Left lung (tissue), 10 donors: ENCODE results near the gene MYO1C. TPM values are rescaled to one million over a fixed set of nuclear protein-coding genes. Genes with fewer than 3 reads are reported as not detected.
A peak's percentile ranks its signal among the peaks of the same experiment; 100 is the strongest.

ENCODE experiments used
- ATAC-seq: fragments of 200-7000 bp; cut with Tn5 transposase; one replicate; pipeline ENCODE4 v1.9.1; 2020; ENCODE audit warnings: moderate library complexity
- DNase-seq, 4 donors: peaks; one replicate each; pipeline ENCODE4 v3.0.0-alpha.2; 2013 to 2020
- H3K27ac ChIP-seq, 2 donors: fragments of 200-600 bp; sonication (generic) in 1 of 2; one replicate each; pipeline versions ENCODE4 v1.5.0 to v1.8.0; 2020 to 2021
- H3K27me3 ChIP-seq, 2 donors: fragments of 200-600 bp; sonication (generic) in 1 of 2; one replicate each; pipeline versions ENCODE4 v1.5.0 to v1.8.0; 2020 to 2021
- H3K36me3 ChIP-seq, 2 donors: fragments of 200-600 bp; sonication (generic) in 1 of 2; one replicate each; pipeline versions ENCODE4 v1.5.0 to v1.8.0; 2020 to 2021
- H3K4me1 ChIP-seq, 2 donors: fragments of 200-600 bp; one replicate each; pipeline ENCODE4 v1.8.0; 2021
- H3K4me3 ChIP-seq, 2 donors: fragments of 200-600 bp; sonication (generic) in 1 of 2; one replicate each; pipeline versions ENCODE4 v1.5.0 to v1.8.0; 2020 to 2021; ENCODE audit warnings: mild to moderate bottlenecking in 1 of 2
- H3K9me3 ChIP-seq, 2 donors: fragments of 200-600 bp; sonication (generic) in 1 of 2; one replicate each; pipeline versions ENCODE4 v1.5.0 to v1.8.0; 2020 to 2021
- intact Hi-C, 2 donors: fragments of 100-400 bp; cut with DNase I; formaldehyde crosslinking; loops; one replicate each; pipeline versions ENCODE4 v1.11.2 to v1.14.2; 2022
- polyA plus RNA-seq, 6 donors: library from polyadenylated mRNA; unstranded; fragments of 120-200 nt; gene quantifications; one replicate each; pipeline ENCODE4 v1.2.1, GENCODE V29; 2013; ENCODE audit not compliant: insufficient read length in 6 of 6
- total RNA-seq, 2 donors: library from RNA; stranded (reverse); fragmentation: NEBNext Ultra II Directional; extraction: Animal tissue kit (Norgen Biotek cat#: 25700); gene quantifications; one replicate each; pipeline ENCODE4 v1.2.1, GENCODE V29; 2021
- TF ChIP-seq, protein P1 (sequence below), 2 donors: fragments of 200-600 bp; sonication (generic) in 1 of 2; IDR thresholded peaks; one replicate each; pipeline versions ENCODE4 v1.5.0 to v1.8.0; 2021; ENCODE audit warnings: antibody characterized with exemption in 2 of 2
- donor health status: DM: no; HTN: yes; CAD: no.
- donor health status: DM: no; HTN: no; CAD: no.

Gene MYO1C
- total and polyA plus RNA-seq, 8 donors = 65.5 to 282 (median 80.7) TPM

DNA sequence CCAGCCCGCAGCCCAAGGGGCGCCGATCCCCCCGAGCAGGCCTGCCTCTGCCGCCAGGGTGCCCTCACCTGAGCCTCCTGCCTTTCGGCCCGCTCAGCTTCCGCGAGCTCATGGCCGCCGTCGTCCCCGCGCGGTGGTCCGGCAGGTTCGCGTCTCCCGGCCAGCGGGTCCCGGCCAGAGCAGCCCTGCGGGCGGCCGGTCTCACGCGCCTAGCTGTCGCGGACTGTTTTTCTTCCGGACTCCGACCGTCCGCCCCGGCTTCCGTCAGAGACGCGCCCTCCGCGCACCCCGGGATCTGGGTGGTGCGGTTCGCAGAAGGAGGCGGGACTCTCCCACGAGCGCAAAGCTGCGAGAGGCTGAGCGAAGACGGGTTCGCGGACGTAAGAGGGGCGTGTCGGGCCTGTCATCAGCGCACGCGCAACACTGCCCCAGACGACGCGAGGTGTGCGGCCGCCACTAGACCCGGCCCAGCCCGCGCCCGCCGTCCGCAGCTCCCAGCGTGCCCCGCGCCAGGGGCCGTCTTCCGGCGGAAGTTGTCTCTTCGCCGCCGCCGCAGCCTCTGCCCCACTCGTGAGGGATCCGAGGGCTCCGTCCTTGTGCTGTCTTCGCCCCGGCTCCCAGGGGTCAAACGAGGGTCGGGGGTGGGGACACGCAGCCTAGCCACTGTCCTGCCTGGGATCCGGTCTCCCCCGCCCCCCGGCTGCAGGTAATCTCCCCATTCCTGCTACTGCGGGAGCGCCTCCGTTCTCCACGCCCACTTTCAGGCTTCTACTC is 24.1 kb upstream of the MYO1C start, which contains the start of gene INPP5K:
Gene INPP5K, minus strand, starts transcription at position 225 of the 774 bp plus-strand sequence. Its CDS starts 113 bp downstream, at position 112.
- ATAC-seq (peak; percentile 94), DNase-seq (peak; percentile 97 to 99 (median 99))
- H3K36me3 ChIP-seq = peaks cover 0 to 53% of the 10 kb centered on the region in 2 donors
- H3K27me3 ChIP-seq = no peaks in the 10 kb centered on the region
- H3K9me3 ChIP-seq = no peaks in the 10 kb centered on the region
- TF ChIP-seq, protein P1, sequence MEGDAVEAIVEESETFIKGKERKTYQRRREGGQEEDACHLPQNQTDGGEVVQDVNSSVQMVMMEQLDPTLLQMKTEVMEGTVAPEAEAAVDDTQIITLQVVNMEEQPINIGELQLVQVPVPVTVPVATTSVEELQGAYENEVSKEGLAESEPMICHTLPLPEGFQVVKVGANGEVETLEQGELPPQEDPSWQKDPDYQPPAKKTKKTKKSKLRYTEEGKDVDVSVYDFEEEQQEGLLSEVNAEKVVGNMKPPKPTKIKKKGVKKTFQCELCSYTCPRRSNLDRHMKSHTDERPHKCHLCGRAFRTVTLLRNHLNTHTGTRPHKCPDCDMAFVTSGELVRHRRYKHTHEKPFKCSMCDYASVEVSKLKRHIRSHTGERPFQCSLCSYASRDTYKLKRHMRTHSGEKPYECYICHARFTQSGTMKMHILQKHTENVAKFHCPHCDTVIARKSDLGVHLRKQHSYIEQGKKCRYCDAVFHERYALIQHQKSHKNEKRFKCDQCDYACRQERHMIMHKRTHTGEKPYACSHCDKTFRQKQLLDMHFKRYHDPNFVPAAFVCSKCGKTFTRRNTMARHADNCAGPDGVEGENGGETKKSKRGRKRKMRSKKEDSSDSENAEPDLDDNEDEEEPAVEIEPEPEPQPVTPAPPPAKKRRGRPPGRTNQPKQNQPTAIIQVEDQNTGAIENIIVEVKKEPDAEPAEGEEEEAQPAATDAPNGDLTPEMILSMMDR (IDR thresholded peaks at IDR 0.05) = no peak
- intact Hi-C loops = loop anchor here in 1 of 2 donors (10.0 kb wide), 2 partner anchors 172 to 242 kb away; partner anchors contain the start of genes BHLHA9 and TRARG1
- H3K4me3 ChIP-seq = peak within 1 kb of the TSS; percentile 76 to 94
- peaks cover 22 to 57% of the 10 kb centered on the region in 2 donors for H3K4me1 ChIP-seq
- peak within 1 kb of the TSS; percentile 88 to 95 for H3K27ac ChIP-seq

DNA sequence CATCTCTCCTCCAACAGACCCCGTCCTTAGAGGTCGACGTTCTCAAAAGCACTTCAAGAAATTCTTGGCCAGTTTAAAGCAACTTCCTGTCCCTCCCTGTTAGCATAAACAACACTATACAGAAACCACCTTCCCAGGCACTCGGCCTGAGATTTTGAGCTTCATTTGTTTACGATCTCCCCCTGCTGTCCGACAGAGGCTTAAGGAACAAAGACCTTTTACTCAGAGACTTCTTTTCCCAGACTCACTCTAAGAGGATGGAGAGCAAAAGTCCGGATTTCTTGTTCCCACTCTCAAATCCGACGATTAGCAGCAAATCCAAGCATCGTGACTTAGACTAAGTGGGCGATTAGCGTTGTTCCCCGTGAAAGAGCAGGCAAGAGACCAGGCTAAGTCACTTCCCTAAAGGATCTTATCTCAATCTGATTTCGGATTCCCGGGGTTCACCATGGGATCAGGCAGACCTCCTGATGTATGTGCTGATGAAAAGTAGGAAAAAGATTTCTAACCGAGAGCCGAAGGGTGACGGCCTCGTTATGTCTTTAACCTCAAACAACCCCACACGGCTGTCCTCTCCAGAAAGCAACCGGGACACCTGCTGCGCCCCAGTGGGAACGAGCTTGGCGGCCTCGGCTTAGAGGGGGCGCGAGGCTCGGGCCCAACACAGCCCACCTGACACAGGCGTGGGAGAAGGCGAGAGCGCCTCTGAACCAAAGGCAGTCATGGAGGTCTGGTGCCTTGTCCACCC is 23.3 kb upstream of the MYO1C start:
- Histone ChIP-seq H3K27ac (peak overlapping the region; percentile 88 to 95), H3K36me3 (peaks cover 0 to 45% of the 10 kb centered on the region in 2 donors), H3K4me3 (peak overlapping the region; percentile 52 to 94), H3K9me3 (no peaks in the 10 kb centered on the region), H3K27me3 (no peaks in the 10 kb centered on the region), H3K4me1 (peaks cover 29 to 65% of the 10 kb centered on the region in 2 donors)
- ATAC-seq = peak; percentile 67
- TF ChIP-seq, protein P1 (IDR thresholded peaks at IDR 0.05) = peak; percentile 47 to 54
- intact Hi-C loops = loop anchor here in 1 of 2 donors (2.0 to 10.0 kb wide), 3 partner anchors 21 to 241 kb away; partner anchors contain the start of genes BHLHA9 and TRARG1
- DNase-seq = peak in 3 of 4 donors; percentile 53 to 89 (median 71)

DNA sequence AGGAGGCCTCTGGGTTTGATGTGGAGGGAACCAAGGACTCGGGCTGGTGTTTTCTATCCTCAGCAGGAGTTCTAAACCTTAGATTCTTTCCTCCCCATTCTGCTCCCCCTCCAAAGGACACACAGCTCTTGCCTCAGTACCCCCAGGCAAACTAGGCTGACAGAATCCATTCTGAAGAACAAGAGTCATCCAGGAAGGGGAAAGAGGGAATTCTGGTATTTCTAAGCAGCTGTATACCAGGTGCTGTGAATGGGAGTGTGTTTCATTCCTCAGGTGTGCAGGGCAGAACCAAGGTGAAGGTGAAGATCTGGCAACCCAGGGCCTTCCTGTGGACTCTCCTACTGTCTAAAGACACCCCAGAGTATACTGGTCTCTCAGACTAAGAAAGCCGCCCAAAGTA is 19.9 kb upstream of the MYO1C start:
- TF ChIP-seq, protein P1 (IDR thresholded peaks at IDR 0.05) = no peak
- DNase-seq (no peak), ATAC-seq (no peak)
- Histone ChIP-seq H3K9me3 (no peaks in the 10 kb centered on the region), H3K27ac (peak overlapping the region; percentile 83 to 95), H3K4me1 (peaks cover 30 to 74% of the 10 kb centered on the region in 2 donors), H3K36me3 (peaks cover 0 to 54% of the 10 kb centered on the region in 2 donors), H3K27me3 (no peaks in the 10 kb centered on the region), H3K4me3 (no peak overlapping the region)
- intact Hi-C loops = loop anchor here in 1 of 2 donors (10.0 kb wide), 2 partner anchors 168 to 238 kb away; partner anchors contain the start of genes BHLHA9 and TRARG1

DNA sequence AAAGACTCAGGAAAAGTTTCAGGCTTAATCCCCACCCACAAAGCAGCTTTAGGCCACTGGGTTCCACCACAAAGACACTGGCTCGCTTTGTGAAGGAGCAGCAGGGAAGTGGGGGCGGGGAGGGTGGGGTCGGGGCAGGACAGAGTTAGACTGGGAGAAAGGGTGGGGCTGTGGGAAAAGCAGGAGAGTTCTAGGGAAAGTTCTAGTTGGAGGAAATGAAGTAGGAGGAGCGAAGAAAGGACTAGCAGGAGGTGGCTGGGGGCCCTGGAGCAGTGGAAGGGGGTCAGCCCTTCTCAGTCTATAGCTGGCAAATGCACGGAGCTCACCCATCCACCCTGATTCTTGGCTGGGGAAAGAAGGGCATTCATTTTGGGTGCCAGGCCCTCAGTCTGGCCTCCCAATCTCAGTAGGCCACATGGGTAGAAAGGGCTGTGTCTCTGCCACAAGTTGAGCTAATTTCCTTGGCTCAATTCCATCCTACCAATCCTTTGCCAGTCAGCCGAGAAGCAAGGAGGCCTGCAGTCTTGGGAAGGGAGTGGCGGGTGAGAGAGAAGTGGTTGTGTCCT is 19.4 kb upstream of the MYO1C start:
- Histone ChIP-seq H3K27ac (peak overlapping the region; percentile 83 to 95), H3K9me3 (no peaks in the 10 kb centered on the region), H3K4me3 (no peak overlapping the region), H3K4me1 (peaks cover 30 to 69% of the 10 kb centered on the region in 2 donors), H3K27me3 (no peaks in the 10 kb centered on the region), H3K36me3 (peaks cover 0 to 60% of the 10 kb centered on the region in 2 donors)
- intact Hi-C loops = loop anchor here in 1 of 2 donors (10.0 kb wide), 2 partner anchors 167 to 237 kb away; partner anchors contain the start of genes BHLHA9 and TRARG1
- TF ChIP-seq, protein P1 (IDR thresholded peaks at IDR 0.05) = no peak
- no peak for DNase-seq
- peak; percentile 7 for ATAC-seq
